Adrenal gland (tissue), 5 donors: Measurements from ENCODE around the gene SLC5A5.
"Not testable (repeated sequence)": the region's sequence is repeated elsewhere in the genome, so short reads cannot be mapped to it uniquely, and the experiment has no call there.

ENCODE experiments used
- POLR2A ChIP-seq, 2 donors: fragments of 450-650 bp; IDR thresholded peaks; one replicate each; pipeline ENCODE4 v1.6.1; 2017; ENCODE audit warnings: antibody characterized with exemption in 2 of 2, mild to moderate bottlenecking in 2 of 2, moderate library complexity in 1 of 2
- TF ChIP-seq, protein P1 (sequence below), 6 experiments: fragments of 450-650 bp in 4 of 6; fragments of 200-600 bp in 2 of 6; sonication (generic) in 1 of 6; IDR thresholded peaks; 1 replicate in 5 of 6; 2 replicates in 1 of 6; pipeline versions ENCODE4 v1.5.1 to v1.8.0; 2016 to 2021; ENCODE audit warnings: antibody characterized with exemption in 6 of 6, mild to moderate bottlenecking in 2 of 6, moderate library complexity in 1 of 6
- donor health status: DM: no; HTN: no; CAD: no.

DNA sequence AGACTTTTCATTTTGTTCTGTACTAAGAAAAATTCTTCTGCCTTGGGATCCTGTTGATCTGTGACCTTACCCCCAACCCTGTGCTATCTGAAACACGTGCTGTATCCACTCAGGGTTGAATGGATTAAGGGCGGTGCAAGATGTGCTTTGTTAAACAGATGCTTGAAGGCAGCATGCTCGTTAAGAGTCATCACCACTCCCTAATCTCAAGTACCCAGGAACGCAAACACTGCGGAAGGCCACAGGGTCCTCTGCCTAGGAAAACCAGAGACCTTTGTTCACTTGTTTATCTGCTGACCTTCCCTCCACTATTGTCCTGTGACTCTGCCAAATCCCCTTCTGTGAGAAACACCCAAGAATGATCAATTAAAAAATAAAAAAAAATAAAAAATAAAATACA lies 47.4 kb downstream of the SLC5A5 start:
- TF ChIP-seq POLR2A (IDR thresholded peaks at IDR 0.05): not testable (repeated sequence)
- TF ChIP-seq, protein P1, sequence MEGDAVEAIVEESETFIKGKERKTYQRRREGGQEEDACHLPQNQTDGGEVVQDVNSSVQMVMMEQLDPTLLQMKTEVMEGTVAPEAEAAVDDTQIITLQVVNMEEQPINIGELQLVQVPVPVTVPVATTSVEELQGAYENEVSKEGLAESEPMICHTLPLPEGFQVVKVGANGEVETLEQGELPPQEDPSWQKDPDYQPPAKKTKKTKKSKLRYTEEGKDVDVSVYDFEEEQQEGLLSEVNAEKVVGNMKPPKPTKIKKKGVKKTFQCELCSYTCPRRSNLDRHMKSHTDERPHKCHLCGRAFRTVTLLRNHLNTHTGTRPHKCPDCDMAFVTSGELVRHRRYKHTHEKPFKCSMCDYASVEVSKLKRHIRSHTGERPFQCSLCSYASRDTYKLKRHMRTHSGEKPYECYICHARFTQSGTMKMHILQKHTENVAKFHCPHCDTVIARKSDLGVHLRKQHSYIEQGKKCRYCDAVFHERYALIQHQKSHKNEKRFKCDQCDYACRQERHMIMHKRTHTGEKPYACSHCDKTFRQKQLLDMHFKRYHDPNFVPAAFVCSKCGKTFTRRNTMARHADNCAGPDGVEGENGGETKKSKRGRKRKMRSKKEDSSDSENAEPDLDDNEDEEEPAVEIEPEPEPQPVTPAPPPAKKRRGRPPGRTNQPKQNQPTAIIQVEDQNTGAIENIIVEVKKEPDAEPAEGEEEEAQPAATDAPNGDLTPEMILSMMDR (IDR thresholded peaks at IDR 0.05): not testable (repeated sequence)
